Caco-2 (cell line): Measurements from ENCODE around the gene ITGA7. TPM values are rescaled to one million over a fixed set of nuclear protein-coding genes. Genes with fewer than 3 reads are reported as not detected.
A peak's percentile ranks its signal among the peaks of the same experiment; 100 is the strongest.

Experiments used
- BruUV-seq: library from RNA; stranded (reverse); fragments of 400-500 nt; replicated peaks from 2 replicates; lab custom pipeline; 2021; lab: Mats Ljungman, UMichigan
- CTCF ChIA-PET: fragments of 300-600 bp; sonication (Branson Sonifier 250); formaldehyde crosslinking; loops from one replicate; lab custom pipeline; 2022; ENCODE audit warnings: antibody characterized with exemption; lab: Charles Lee
- POLR2A ChIA-PET: fragments of 300-600 bp; sonication (Branson Sonifier 250); formaldehyde crosslinking; loops from one replicate; lab custom pipeline; 2022; ENCODE audit warnings: antibody characterized with exemption; lab: Charles Lee
- DNase-seq, 2 experiments: peaks; one replicate each; pipeline versions ENCODE4 v3.0.0 to v3.0.0-alpha.2; 2020 to 2022
- H3K27me3 ChIP-seq: replicated peaks from 2 replicates; pipeline ENCODE4 v1.6.0; 2011; ENCODE audit warnings: low read length; ENCODE audit not compliant: control insufficient read depth, insufficient read depth
- H3K36me3 ChIP-seq: 2 replicates; pipeline ENCODE4 v1.5.1; 2011; ENCODE audit warnings: low read length; ENCODE audit not compliant: control insufficient read depth, insufficient read depth
- H3K4me1 ChIP-seq: fragments of 250-450 bp; sonication (Bioruptor Pico); 2 replicates; pipeline ENCODE4 v1.5.1; 2020; ENCODE audit warnings: mild to moderate bottlenecking
- H3K4me3 ChIP-seq: 2 replicates; pipeline ENCODE4 v1.5.1; 2011; ENCODE audit warnings: low read depth, mild to moderate bottlenecking, control low read depth, low read length
- H3K9me3 ChIP-seq: fragments of 250-450 bp; sonication (Bioruptor Pico); 2 replicates; pipeline ENCODE4 v1.5.1; 2020; ENCODE audit warnings: mild to moderate bottlenecking, moderate library complexity
- H3K27ac Mint-ChIP-seq: one replicate; pipeline ENCODE4 v1.8.0; 2022; ENCODE audit warnings: mixed read lengths; ENCODE audit not compliant: unreplicated experiment
- H3K27me3 Mint-ChIP-seq: one replicate; pipeline ENCODE4 v1.8.0; 2022; ENCODE audit warnings: mixed read lengths; ENCODE audit not compliant: insufficient read depth, unreplicated experiment
- H3K36me3 Mint-ChIP-seq: one replicate; pipeline ENCODE4 v1.8.0; 2022; ENCODE audit warnings: mild to moderate bottlenecking, mixed read lengths; ENCODE audit not compliant: insufficient read depth, unreplicated experiment
- H3K4me1 Mint-ChIP-seq: one replicate; pipeline ENCODE4 v1.8.0; 2022; ENCODE audit warnings: low read depth, mixed read lengths; ENCODE audit not compliant: unreplicated experiment
- H3K4me3 Mint-ChIP-seq: one replicate; pipeline ENCODE4 v1.8.0; 2022; ENCODE audit warnings: mild to moderate bottlenecking, moderate library complexity, mixed read lengths; ENCODE audit not compliant: unreplicated experiment
- H3K9me3 Mint-ChIP-seq: one replicate; pipeline ENCODE4 v1.8.0; 2022; ENCODE audit warnings: mixed read lengths; ENCODE audit not compliant: unreplicated experiment
- intact Hi-C: fragments of 100-400 bp; cut with micrococcal nuclease; formaldehyde crosslinking; loops from one replicate; pipeline ENCODE4 v1.10.0; 2022; ENCODE audit not compliant: unreplicated experiment
- total RNA-seq: library from RNA; stranded (reverse); gene quantifications from 2 replicates; pipeline ENCODE4 v1.2.3, GENCODE V29; 2022
- TF ChIP-seq, protein P1 (sequence below), 2 experiments: fragments of 200-600 bp in 1 of 2; IDR thresholded peaks; 1 replicate in 1 of 2; 2 replicates in 1 of 2; pipeline versions ENCODE4 v1.5.1 to v1.8.0; 2011 to 2022; ENCODE audit warnings: antibody characterized with exemption in 1 of 2, control low read depth in 1 of 2, inconsistent platforms in 1 of 2, low read depth in 1 of 2, low read length in 1 of 2, mild to moderate bottlenecking in 1 of 2, moderate library complexity in 1 of 2; ENCODE audit not compliant: insufficient read depth in 1 of 2, severe bottlenecking in 1 of 2, unreplicated experiment in 1 of 2

Gene ITGA7
- total RNA-seq, 1 experiment from 2014 or later = 46.1 TPM

DNA sequence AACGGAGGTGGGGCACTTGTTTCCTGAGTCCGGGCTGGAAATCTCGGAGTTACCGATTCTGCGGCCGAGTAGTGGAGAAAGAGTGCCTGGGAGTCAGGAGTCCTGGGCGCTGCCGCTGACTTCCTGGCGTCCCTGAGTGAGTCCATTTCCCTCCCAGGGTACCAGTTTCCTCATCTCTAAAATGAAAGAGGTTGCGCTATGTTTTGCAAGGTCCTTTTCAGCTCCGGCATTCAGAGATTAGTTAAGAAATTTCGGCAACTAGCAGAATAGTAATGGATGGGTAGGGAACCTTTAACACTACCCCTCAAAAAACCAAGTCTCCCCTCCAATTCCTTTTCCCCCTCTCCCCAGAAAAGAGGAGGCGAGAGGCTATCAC is 8.9 kb upstream of the ITGA7 start:
- H3K27me3 Mint-ChIP-seq = peaks cover 7% of the 10 kb centered on the region
- POLR2A ChIA-PET = interaction anchor here (1.0 to 1.3 kb wide), 3 partner anchors 12 to 102 kb away, joined by 3 to 7 read pairs (median 3); partner anchors contain the start of gene ORMDL2
- H3K36me3 ChIP-seq = no peaks in the 10 kb centered on the region
- intact Hi-C loops = loop anchor here (1.0 kb wide), 1 partner anchor 8 kb away; no protein-coding TSS in a partner anchor
- CTCF ChIA-PET = interaction anchor here (1.1 to 1.8 kb wide), 4 partner anchors 8 to 35 kb away, joined by 3 to 5 read pairs (median 4); a partner anchor contains a TSS
- H3K9me3 Mint-ChIP-seq = no peaks in the 10 kb centered on the region
- TF ChIP-seq, protein P1, sequence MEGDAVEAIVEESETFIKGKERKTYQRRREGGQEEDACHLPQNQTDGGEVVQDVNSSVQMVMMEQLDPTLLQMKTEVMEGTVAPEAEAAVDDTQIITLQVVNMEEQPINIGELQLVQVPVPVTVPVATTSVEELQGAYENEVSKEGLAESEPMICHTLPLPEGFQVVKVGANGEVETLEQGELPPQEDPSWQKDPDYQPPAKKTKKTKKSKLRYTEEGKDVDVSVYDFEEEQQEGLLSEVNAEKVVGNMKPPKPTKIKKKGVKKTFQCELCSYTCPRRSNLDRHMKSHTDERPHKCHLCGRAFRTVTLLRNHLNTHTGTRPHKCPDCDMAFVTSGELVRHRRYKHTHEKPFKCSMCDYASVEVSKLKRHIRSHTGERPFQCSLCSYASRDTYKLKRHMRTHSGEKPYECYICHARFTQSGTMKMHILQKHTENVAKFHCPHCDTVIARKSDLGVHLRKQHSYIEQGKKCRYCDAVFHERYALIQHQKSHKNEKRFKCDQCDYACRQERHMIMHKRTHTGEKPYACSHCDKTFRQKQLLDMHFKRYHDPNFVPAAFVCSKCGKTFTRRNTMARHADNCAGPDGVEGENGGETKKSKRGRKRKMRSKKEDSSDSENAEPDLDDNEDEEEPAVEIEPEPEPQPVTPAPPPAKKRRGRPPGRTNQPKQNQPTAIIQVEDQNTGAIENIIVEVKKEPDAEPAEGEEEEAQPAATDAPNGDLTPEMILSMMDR (IDR thresholded peaks at IDR 0.05; ENCODE audit: insufficient read depth in 1 of 2, low read depth in 1 of 2, low read length in 1 of 2, severe bottlenecking in 1 of 2, unreplicated experiment in 1 of 2) = no peak
- H3K4me3 ChIP-seq = peak overlapping the region; percentile 55
- H3K4me3 Mint-ChIP-seq = peak overlapping the region; percentile 69
- peak overlapping the region; percentile 80 for H3K27ac Mint-ChIP-seq
- H3K36me3 Mint-ChIP-seq = peaks cover 19% of the 10 kb centered on the region
- no TSS peak for BruUV-seq
- no peaks in the 10 kb centered on the region for H3K4me1 Mint-ChIP-seq
- DNase-seq = no peak
- H3K4me1 ChIP-seq = peaks cover 40% of the 10 kb centered on the region
- H3K9me3 ChIP-seq = no peaks in the 10 kb centered on the region
- H3K27me3 ChIP-seq = no peaks in the 10 kb centered on the region

GRCh38 chr12:55715833-55716581 is 8.3 kb upstream of the ITGA7 start, which contains the start of gene BLOC1S1:
TSS of gene BLOC1S1 (plus strand) at chr12:55716046. CDS start at chr12:55716052, 6 bp downstream.
- POLR2A ChIA-PET = interaction anchor here (1.0 to 1.3 kb wide), 2 partner anchors 11 to 34 kb away, joined by 3 to 7 read pairs; a partner anchor contains a TSS
- Histone ChIP-seq H3K9me3 (no peaks in the 10 kb centered on the region), H3K27me3 (no peaks in the 10 kb centered on the region), H3K4me3 (peak within 1 kb of the TSS; percentile 55), H3K36me3 (no peaks in the 10 kb centered on the region), H3K4me1 (peaks cover 36% of the 10 kb centered on the region)
- H3K4me1 Mint-ChIP-seq = no peaks in the 10 kb centered on the region
- peaks cover 7% of the 10 kb centered on the region for H3K27me3 Mint-ChIP-seq
- DNase-seq = peak; percentile 93 to 95
- no peaks in the 10 kb centered on the region for H3K9me3 Mint-ChIP-seq
- H3K36me3 Mint-ChIP-seq = peaks cover 17% of the 10 kb centered on the region
- CTCF ChIA-PET = interaction anchor here (0.6 to 1.7 kb wide), 5 partner anchors 9 to 365 kb away, joined by 3 to 5 read pairs (median 3); no protein-coding TSS in a partner anchor
- H3K27ac Mint-ChIP-seq = peak within 1 kb of the TSS; percentile 80
- peak within 1 kb of the TSS; percentile 69 for H3K4me3 Mint-ChIP-seq
- BruUV-seq = no TSS peak
- intact Hi-C loops = loop anchor here (1.0 kb wide), 1 partner anchor 8 kb away; no protein-coding TSS in a partner anchor
- TF ChIP-seq, protein P1 (IDR thresholded peaks at IDR 0.05; ENCODE audit: insufficient read depth in 1 of 2, low read depth in 1 of 2, low read length in 1 of 2, severe bottlenecking in 1 of 2, unreplicated experiment in 1 of 2) = no peak

GRCh38 chr12:55715169-55715764 is 7.6 kb upstream of the ITGA7 start:
- no peaks in the 10 kb centered on the region for H3K9me3 Mint-ChIP-seq
- H3K9me3 ChIP-seq = no peaks in the 10 kb centered on the region
- H3K4me1 Mint-ChIP-seq = no peaks in the 10 kb centered on the region
- peaks cover 7% of the 10 kb centered on the region for H3K27me3 Mint-ChIP-seq
- peak overlapping the region; percentile 80 for H3K27ac Mint-ChIP-seq
- no peaks in the 10 kb centered on the region for H3K27me3 ChIP-seq
- CTCF ChIA-PET = interaction anchor here (0.6 to 1.7 kb wide), 6 partner anchors 9 to 366 kb away, joined by 3 to 5 read pairs (median 3); no protein-coding TSS in a partner anchor
- peak overlapping the region; percentile 55 for H3K4me3 ChIP-seq
- H3K4me1 ChIP-seq = peaks cover 29% of the 10 kb centered on the region
- POLR2A ChIA-PET = interaction anchor here (1.0 to 1.3 kb wide), 2 partner anchors 10 to 34 kb away, joined by 3 to 7 read pairs; a partner anchor contains a TSS
- H3K36me3 Mint-ChIP-seq = peaks cover 17% of the 10 kb centered on the region
- TF ChIP-seq, protein P1 (IDR thresholded peaks at IDR 0.05; ENCODE audit: insufficient read depth in 1 of 2, low read depth in 1 of 2, low read length in 1 of 2, severe bottlenecking in 1 of 2, unreplicated experiment in 1 of 2) = no peak
- peak overlapping the region; percentile 69 for H3K4me3 Mint-ChIP-seq
- no peaks in the 10 kb centered on the region for H3K36me3 ChIP-seq
- DNase-seq = no peak
- intact Hi-C loops = no loop called here
- no TSS peak for BruUV-seq
